HG03457 (cell line): ENCODE measurements around the gene TLE4.

Source experiments
- ATAC-seq: cut with Tn5 transposase; IDR thresholded peaks from one replicate; pipeline ENCODE4 v1.9.1; 2021; ENCODE audit warnings: moderate number of reproducible peaks; ENCODE audit not compliant: unreplicated experiment

TLE4 gene

GRCh38 chr9:79660615-79661014 is 88.8 kb downstream of the TLE4 start:
- no peak for ATAC-seq

GRCh38 chr9:79661279-79661678 is 89.5 kb downstream of the TLE4 start:
- ATAC-seq, result no peak

- no peak for ATAC-seq
Measured at GRCh38 chr9:79661886-79662536, 90.2 kb downstream of the TLE4 start.

GRCh38 chr9:79662537-79662956 is 90.8 kb downstream of the TLE4 start:
- ATAC-seq, result no peak

GRCh38 chr9:79663300-79663699 is 91.5 kb downstream of the TLE4 start:
- no peak for ATAC-seq

- ATAC-seq, result no peak
Measured at GRCh38 chr9:79663878-79664277, 92.1 kb downstream of the TLE4 start.

GRCh38 chr9:79664375-79664831 is 92.6 kb downstream of the TLE4 start:
- ATAC-seq, result no peak

GRCh38 chr9:79665369-79665768 is 93.6 kb downstream of the TLE4 start:
- ATAC-seq, result no peak

- no peak for ATAC-seq
Measured at GRCh38 chr9:79665931-79666330, 94.2 kb downstream of the TLE4 start.

- ATAC-seq, result no peak
Measured at GRCh38 chr9:79667120-79667519, 95.4 kb downstream of the TLE4 start.

- no peak for ATAC-seq
Measured at GRCh38 chr9:79667817-79668436, 96.2 kb downstream of the TLE4 start.

- no peak for ATAC-seq
Measured at GRCh38 chr9:79668956-79669355, 97.2 kb downstream of the TLE4 start.

- no peak for ATAC-seq
Measured at GRCh38 chr9:79670269-79670961, 98.7 kb downstream of the TLE4 start.

- no peak for ATAC-seq
Measured at GRCh38 chr9:79671558-79671957, 99.8 kb downstream of the TLE4 start.

- no peak for ATAC-seq
Measured at GRCh38 chr9:79672236-79672635, 100.5 kb downstream of the TLE4 start.

- ATAC-seq, result no peak
Measured at GRCh38 chr9:79672891-79673290, 101.1 kb downstream of the TLE4 start.

- peak; percentile 82 for ATAC-seq
Measured at GRCh38 chr9:79673614-79674013, 101.8 kb downstream of the TLE4 start.

GRCh38 chr9:79674052-79674777 is 102.5 kb downstream of the TLE4 start:
- peak; percentile 19 for ATAC-seq

GRCh38 chr9:79681576-79681975 is 109.8 kb downstream of the TLE4 start:
- no peak for ATAC-seq

- ATAC-seq, result peak; percentile 61
Measured at GRCh38 chr9:79682076-79682736, 110.4 kb downstream of the TLE4 start.

- ATAC-seq, result no peak
Measured at GRCh38 chr9:79684059-79684458, 112.3 kb downstream of the TLE4 start.
